Endothelial cell of umbilical vein (primary cell): ENCODE results near the gene DNAJC11. TPM values are rescaled to one million over a fixed set of nuclear protein-coding genes. Genes with fewer than 3 reads are reported as not detected.

Experiments
- BruUV-seq: library from RNA; stranded (reverse); fragments of 400-500 nt; replicated peaks from 2 replicates; lab custom pipeline; 2021; lab: Mats Ljungman, UMichigan
- CTCF ChIA-PET: fragments of 300-600, 350-600 bp; sonication (Branson Sonifier 250); formaldehyde crosslinking; loops from one replicate; lab custom pipeline; 2021; ENCODE audit warnings: antibody characterized with exemption, inconsistent platforms; lab: Charles Lee
- POLR2A ChIA-PET: fragments of 300-600, 350-600 bp; sonication (Branson Sonifier 250); formaldehyde crosslinking; loops from one replicate; lab custom pipeline; 2021; ENCODE audit warnings: antibody characterized with exemption, inconsistent platforms; lab: Charles Lee
- DNase-seq: peaks from one replicate; pipeline ENCODE4 v3.0.0-alpha.2; 2011; ENCODE audit warnings: low read depth, low spot score
- FAIRE-seq: peaks from 2 replicates; lab custom pipeline; 2011; peaks lifted over from hg19 to GRCh38; lab: Jason Lieb, UNC
- H2AFZ ChIP-seq: 2 replicates; pipeline ENCODE4 v1.6.0; 2012; ENCODE audit warnings: low read depth, low read length, control low read depth, inconsistent platforms
- H3K27ac ChIP-seq: 2 replicates; pipeline ENCODE4 v1.5.1; 2011; ENCODE audit warnings: low read depth, mild to moderate bottlenecking, control low read depth, low read length, moderate library complexity; ENCODE audit not compliant: insufficient read depth
- H3K27me3 ChIP-seq, 2 experiments: 2 replicates each; pipeline versions ENCODE4 v1.6.0 to v1.6.1; 2011; ENCODE audit warnings: low read length in 2 of 2, mixed read lengths in 1 of 2; ENCODE audit not compliant: control insufficient read depth in 2 of 2, insufficient read depth in 2 of 2
- H3K36me3 ChIP-seq, 2 experiments: 2 replicates in 1 of 2; 3 replicates in 1 of 2; pipeline ENCODE4 v1.5.1; 2011; ENCODE audit warnings: low read length in 2 of 2, mild to moderate bottlenecking in 1 of 2, moderate library complexity in 1 of 2; ENCODE audit not compliant: control insufficient read depth in 2 of 2, insufficient read depth in 2 of 2; ENCODE audit errors: extremely low read depth in 1 of 2
- H3K4me1 ChIP-seq: 3 replicates; pipeline ENCODE4 v1.5.1; 2011; ENCODE audit warnings: mild to moderate bottlenecking, low read length; ENCODE audit not compliant: control insufficient read depth, insufficient read depth; ENCODE audit errors: extremely low read depth
- H3K4me2 ChIP-seq: 2 replicates; pipeline ENCODE4 v1.6.1; 2011; ENCODE audit warnings: low read length, control low read depth, mixed read lengths; ENCODE audit not compliant: insufficient read depth
- H3K4me3 ChIP-seq, 3 experiments: fragments of 200-600 bp in 1 of 3; sonication (generic), shearing (Covaris generic) in 1 of 3; replicated peaks in 1 of 3; 2 replicates each; pipeline ENCODE4 v1.5.1; 2011 to 2016; ENCODE audit warnings: control low read depth in 3 of 3, low read length in 3 of 3, mild to moderate bottlenecking in 2 of 3, inconsistent platforms in 1 of 3, low read depth in 1 of 3, moderate library complexity in 1 of 3; ENCODE audit not compliant: insufficient read depth in 1 of 3
- H3K79me2 ChIP-seq: 2 replicates; pipeline ENCODE4 v1.6.0; 2012; ENCODE audit warnings: low read length, inconsistent platforms; ENCODE audit not compliant: control insufficient read depth, insufficient read depth
- H3K9ac ChIP-seq: replicated peaks from 2 replicates; pipeline ENCODE3; 2011; ENCODE audit warnings: low read length, control low read depth; ENCODE audit not compliant: insufficient read depth; ENCODE audit errors: extremely low read depth
- H3K9me1 ChIP-seq: replicated peaks from 3 replicates; pipeline ENCODE4 v1.6.0; 2011; ENCODE audit warnings: mild to moderate bottlenecking, low read length; ENCODE audit not compliant: control insufficient read depth, insufficient read depth; ENCODE audit errors: extremely low read depth
- H3K9me3 ChIP-seq: replicated peaks from 2 replicates; pipeline ENCODE4 v1.5.1; 2012; ENCODE audit warnings: low read length, inconsistent platforms; ENCODE audit not compliant: control insufficient read depth, insufficient read depth
- H4K20me1 ChIP-seq: replicated peaks from 2 replicates; pipeline ENCODE3; 2011; ENCODE audit warnings: mild to moderate bottlenecking, low read length; ENCODE audit not compliant: control insufficient read depth, insufficient read depth; ENCODE audit errors: extremely low read depth
- CTCF ChIP-seq, 2 donors: IDR thresholded peaks; 1 replicate in 1 of 2; 2 replicates in 1 of 2; pipeline ENCODE4 v1.5.1; 2011; ENCODE audit warnings: low read length in 2 of 2, mild to moderate bottlenecking in 2 of 2, moderate library complexity in 2 of 2, control low read depth in 1 of 2, inconsistent platforms in 1 of 2, low read depth in 1 of 2; ENCODE audit not compliant: insufficient read depth in 1 of 2; ENCODE audit errors: extremely low read depth in 1 of 2
- EZH2 ChIP-seq: IDR thresholded peaks from 2 replicates; pipeline ENCODE4 v1.6.1; 2012; ENCODE audit warnings: borderline replicate concordance, low read depth, mild to moderate bottlenecking, moderate library complexity, low read length, inconsistent platforms; ENCODE audit not compliant: severe bottlenecking
- GATA2 ChIP-seq: IDR thresholded peaks from 2 replicates; pipeline ENCODE4 v1.7.0; 2011; ENCODE audit warnings: low read depth, mild to moderate bottlenecking, moderate library complexity, mixed read lengths, low read length; ENCODE audit not compliant: insufficient read length, insufficient read depth
- JUN ChIP-seq: IDR thresholded peaks from 2 replicates; pipeline ENCODE4 v1.6.1; 2011; ENCODE audit warnings: borderline replicate concordance, low read depth; ENCODE audit not compliant: insufficient read length, insufficient read depth
- MYC ChIP-seq: IDR thresholded peaks from one replicate; pipeline ENCODE4 v1.6.1; 2011; ENCODE audit warnings: mild to moderate bottlenecking, low read depth, low read length
- POLR2AphosphoS5 ChIP-seq: IDR thresholded peaks from 2 replicates; pipeline ENCODE4 v1.6.1; 2012; ENCODE audit warnings: low read depth, mild to moderate bottlenecking, control low read depth, low read length, moderate library complexity; ENCODE audit not compliant: insufficient read depth
- dilution Hi-C: fragments of 300-500 bp; cut with MboI; formaldehyde crosslinking; loops from one replicate; pipeline ENCODE4 v1.15.0; 2019; ENCODE audit warnings: low sequenced_read_pairs; ENCODE audit not compliant: extremely low pct_ligation_motif_present
- intact Hi-C: fragments of 100-400 bp; cut with micrococcal nuclease; formaldehyde crosslinking; loops from one replicate; pipeline ENCODE4 v1.10.0; 2022
- polyA plus RNA-seq, 4 experiments: library from polyadenylated mRNA; depleted of rRNA in 3 of 4; stranded (reverse) in 3 of 4; unstranded in 1 of 4; fragments of >200 nt; gene quantifications; 2 replicates each; pipeline versions ENCODE4 v1.2.1 to v1.2.3, GENCODE V29; 2011 to 2012; ENCODE audit warnings: missing spikeins in 1 of 4
- total RNA-seq: library from RNA; stranded (reverse); gene quantifications from 2 replicates; pipeline ENCODE4 v1.2.3, GENCODE V29; 2021

Gene DNAJC11
- total and polyA plus RNA-seq, 2 donors (not counting 3 experiments of a cell fraction or from before 2014, with no cell fraction given), result 31.1 to 64.3 TPM

GRCh38 chr1:6653436-6654290 lies 48.0 kb downstream of the DNAJC11 start:
- ChIA-PET POLR2A (interaction anchor here (0.6 kb wide), 1 partner anchor 291 kb away, joined by 3 read pairs; no protein-coding TSS in a partner anchor), CTCF (interaction anchor here (1.5 kb wide), 1 partner anchor 48 kb away, joined by 3 read pairs; the partner anchor contains the start of gene DNAJC11)
- no peaks in the 10 kb centered on the region for H3K9me3 ChIP-seq
- H2AFZ ChIP-seq, result no peak overlapping the region
- no peak overlapping the region for H3K27ac ChIP-seq
- intact Hi-C loops (no loop called here), dilution Hi-C loops (no loop called here)
- no peaks in the 10 kb centered on the region for H3K27me3 ChIP-seq
- peaks cover 2% of the 10 kb centered on the region for H3K79me2 ChIP-seq
- H3K36me3 ChIP-seq, result peaks cover 0 to 18% of the 10 kb centered on the region in 2 experiments
- no peak overlapping the region for H3K9ac ChIP-seq
- BruUV-seq, result no TSS peak
- TF ChIP-seq CTCF (IDR thresholded peaks at IDR 0.05; ENCODE audit: extremely low read depth in 1 of 2, insufficient read depth in 1 of 2, low read depth in 1 of 2, low read length in 2 of 2) (no peak), GATA2 (no peak), MYC (no peak), EZH2 (no peak), JUN (no peak), POLR2AphosphoS5 (no peak)
- H3K4me3 ChIP-seq, result no peak overlapping the region
- no peak for DNase-seq
- H4K20me1 ChIP-seq, result no peaks in the 10 kb centered on the region
- FAIRE-seq, result no peak
- no peak overlapping the region for H3K4me2 ChIP-seq
- H3K4me1 ChIP-seq, result no peaks in the 10 kb centered on the region
- no peaks in the 10 kb centered on the region for H3K9me1 ChIP-seq
